Epithelial cell of proximal tubule (primary cell): ENCODE results near the gene RAET1E. TPM values are rescaled to one million over a fixed set of nuclear protein-coding genes. Genes with fewer than 3 reads are reported as not detected.
"Not testable (repeated sequence)": the region's sequence is repeated elsewhere in the genome, so short reads cannot be mapped to it uniquely, and the experiment has no call there.

Source experiments
- DNase-seq: peaks from one replicate; pipeline ENCODE4 v3.0.0-alpha.2; 2011; ENCODE audit warnings: low read depth
- H3K4me3 ChIP-seq: 2 replicates; pipeline ENCODE4 v1.5.1; 2011; ENCODE audit warnings: low read depth, mild to moderate bottlenecking, low read length
- CTCF ChIP-seq: conservative IDR thresholded peaks from 2 replicates; pipeline ENCODE4 v1.5.1; 2012; ENCODE audit warnings: low read depth, mild to moderate bottlenecking, low read length
- total RNA-seq: library from RNA; depleted of rRNA; stranded (reverse); fragments of >200 nt; gene quantifications from 2 replicates; pipeline ENCODE4 v1.2.3, GENCODE V29; 2015

Gene RAET1E
- total RNA-seq, 1 donor from 2014 or later: not detected

- no peak overlapping the region for H3K4me3 ChIP-seq
- no peak for TF ChIP-seq CTCF
- DNase-seq: no peak
Observed at GRCh38 chr6:149859938-149860337, 38.0 kb downstream of the RAET1E start.

GRCh38 chr6:149859368-149859767 lies 38.5 kb downstream of the RAET1E start:
- TF ChIP-seq CTCF: no peak
- H3K4me3 ChIP-seq: no peak overlapping the region
- DNase-seq: no peak

GRCh38 chr6:149857541-149857940 lies 40.4 kb downstream of the RAET1E start:
- TF ChIP-seq CTCF: no peak
- DNase-seq: no peak
- no peak overlapping the region for H3K4me3 ChIP-seq

DNA sequence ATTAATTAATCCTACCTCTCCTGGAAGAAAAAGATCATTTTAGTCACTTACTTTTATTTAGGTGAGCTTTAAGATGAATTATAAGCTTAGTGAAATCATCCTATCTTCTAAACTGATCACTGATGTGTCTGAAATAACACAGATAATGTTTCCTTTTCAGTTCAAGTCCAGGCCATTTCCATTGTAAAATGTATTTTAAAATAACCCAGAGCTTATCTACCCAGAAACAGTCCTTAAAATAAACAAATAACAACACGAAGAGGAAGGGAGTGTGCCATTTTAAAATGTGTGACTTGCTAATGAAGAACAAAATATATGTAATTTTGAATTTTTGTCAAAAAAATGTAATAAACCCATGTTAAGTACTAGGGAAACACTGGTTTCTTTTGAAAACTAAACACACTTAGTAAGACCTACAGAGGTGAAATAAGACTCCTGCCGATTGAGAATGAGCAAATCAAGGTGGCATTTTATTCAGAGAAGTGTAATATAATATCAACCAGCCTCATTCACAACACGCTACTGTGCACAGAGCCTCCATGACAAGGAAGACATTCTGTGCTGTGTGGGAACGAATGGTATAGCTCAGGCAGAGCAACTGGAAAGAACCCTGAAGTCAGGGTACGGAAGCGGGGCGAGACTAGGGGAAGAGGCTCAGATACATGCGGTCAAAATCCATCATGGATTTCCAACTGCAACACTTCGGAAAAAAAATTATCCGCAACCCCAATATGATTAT lies 41.5 kb downstream of the RAET1E start:
- DNase-seq: no peak
- H3K4me3 ChIP-seq: no peak overlapping the region
- no peak for TF ChIP-seq CTCF

DNA sequence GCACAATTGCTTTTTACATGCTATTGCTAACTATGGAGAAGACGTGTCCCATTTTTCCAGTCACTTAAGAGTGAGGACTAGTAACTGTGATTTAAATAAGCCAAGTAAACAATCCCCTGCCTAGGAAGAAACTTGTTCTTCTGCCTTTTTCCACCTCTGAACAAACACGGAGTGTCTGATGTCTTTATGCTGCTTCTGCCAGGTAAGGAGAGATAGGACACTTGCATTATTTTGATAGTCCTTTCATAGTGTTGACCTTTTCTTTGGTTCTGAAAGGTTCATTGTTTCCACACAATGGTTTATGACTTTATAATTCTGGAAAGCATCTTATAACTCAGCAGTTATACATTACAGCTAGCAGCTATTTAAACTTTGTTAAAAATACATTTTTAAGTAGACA lies 42.2 kb downstream of the RAET1E start:
- peak overlapping the region; percentile 17 for H3K4me3 ChIP-seq
- no peak for DNase-seq
- TF ChIP-seq CTCF: no peak

DNA sequence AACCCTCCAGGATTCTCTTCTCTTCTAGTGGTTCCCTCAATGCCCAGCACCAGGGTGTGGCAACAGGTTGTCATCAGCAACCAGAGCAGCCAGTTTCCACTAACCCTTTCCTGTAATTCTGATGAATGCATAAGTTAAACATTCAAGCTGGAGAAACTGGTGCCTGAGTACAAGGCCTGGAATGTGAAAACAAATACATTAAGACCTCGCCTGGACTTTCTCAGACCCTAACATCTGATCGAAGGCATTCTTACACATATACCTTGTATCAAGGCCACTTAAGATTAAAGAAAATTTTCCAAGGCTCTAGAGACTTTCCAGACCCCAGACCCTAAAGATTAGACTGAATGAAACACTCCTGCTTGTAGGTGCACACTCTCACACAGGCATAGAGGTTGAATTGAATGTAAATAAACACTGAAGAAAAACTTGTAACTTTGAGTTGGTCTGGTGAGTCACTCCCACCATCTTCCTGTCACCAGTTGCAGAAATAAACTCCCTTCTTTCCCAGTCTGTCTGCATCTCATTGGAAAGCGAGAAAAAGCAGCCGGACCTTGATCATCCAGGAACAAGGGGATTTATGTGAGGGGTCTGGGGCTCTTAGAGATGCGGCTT lies 42.8 kb downstream of the RAET1E start:
- peak overlapping the region; percentile 17 for H3K4me3 ChIP-seq
- no peak for DNase-seq
- no peak for TF ChIP-seq CTCF

GRCh38 chr6:149854532-149854931 lies 43.4 kb downstream of the RAET1E start:
- no peak for TF ChIP-seq CTCF
- H3K4me3 ChIP-seq: no peak overlapping the region
- DNase-seq: no peak

GRCh38 chr6:149854017-149854416 lies 43.9 kb downstream of the RAET1E start:
- not testable (repeated sequence) for DNase-seq, H3K4me3 ChIP-seq
